HUES6 (cell line): ENCODE results near the gene MEX3D.
"Not testable (repeated sequence)": the region's sequence is repeated elsewhere in the genome, so short reads cannot be mapped to it uniquely, and the experiment has no call there.

Experiments
- H3K27ac ChIP-seq: 2 replicates; pipeline ENCODE4 v1.7.0; 2013; ENCODE audit warnings: low read depth, mild to moderate bottlenecking, low read length, inconsistent platforms
- H3K27me3 ChIP-seq: 2 replicates; pipeline ENCODE4 v1.6.1; 2013; ENCODE audit warnings: low read length; ENCODE audit not compliant: control insufficient read depth, insufficient read depth
- H3K36me3 ChIP-seq: 2 replicates; pipeline ENCODE4 v1.6.1; 2013; ENCODE audit warnings: low read length; ENCODE audit not compliant: control insufficient read depth, insufficient read depth
- H3K4me1 ChIP-seq: 2 replicates; pipeline ENCODE4 v1.6.1; 2013; ENCODE audit warnings: low read length; ENCODE audit not compliant: control insufficient read depth, insufficient read depth
- H3K4me3 ChIP-seq: 2 replicates; pipeline ENCODE4 v1.5.1; 2013; ENCODE audit warnings: low read depth, low read length
- H3K9ac ChIP-seq: one replicate; pipeline ENCODE4 v1.6.1; 2013; ENCODE audit warnings: mild to moderate bottlenecking, low read length
- H3K9me3 ChIP-seq: 2 replicates; pipeline ENCODE4 v1.6.1; 2013; ENCODE audit warnings: low read depth, low read length; ENCODE audit not compliant: control insufficient read depth, insufficient read depth

The MEX3D gene

DNA sequence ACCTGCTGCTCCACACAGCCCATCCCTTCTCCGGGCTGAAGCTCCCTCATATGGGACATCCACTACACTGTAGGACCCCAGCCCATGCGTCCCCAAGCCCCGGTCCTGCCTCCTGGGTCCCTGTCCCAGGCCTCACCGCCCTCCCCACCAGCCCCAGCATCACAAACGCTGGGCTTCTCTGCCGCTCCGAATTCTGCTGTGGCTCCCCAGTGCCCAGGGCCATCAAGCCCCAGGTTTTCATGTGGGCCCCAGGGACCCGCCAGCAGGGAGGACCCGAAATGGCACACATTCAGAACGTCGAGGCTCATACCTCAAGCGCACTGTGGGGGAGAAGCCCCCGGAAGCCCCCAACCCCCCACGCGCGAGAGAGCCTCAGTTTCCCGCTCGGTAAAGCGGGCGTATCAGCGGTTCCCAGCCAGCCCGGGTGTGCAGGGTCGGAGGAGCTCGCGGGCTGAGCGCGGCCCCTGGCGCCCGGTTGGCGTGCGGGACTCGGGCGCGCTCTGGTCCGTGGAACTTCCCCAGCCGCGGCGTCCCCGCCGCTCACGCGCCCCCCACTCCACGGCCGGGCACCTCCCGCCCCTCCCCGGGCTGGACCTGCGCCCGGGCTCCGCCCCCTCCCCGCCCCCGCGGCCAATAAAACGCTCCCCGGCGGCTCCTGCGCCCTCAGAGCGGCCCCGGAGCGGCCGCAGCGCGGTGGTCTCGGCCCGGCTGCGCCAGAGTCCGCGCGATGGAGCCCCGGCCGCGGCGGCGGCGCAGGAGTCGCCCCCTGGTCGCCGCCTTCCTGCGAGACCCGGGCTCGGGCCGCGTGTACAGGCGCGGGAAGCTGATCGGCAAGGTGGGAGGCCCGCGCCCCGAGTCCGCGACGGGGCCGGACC is 44.5 kb downstream of the MEX3D start, which contains the start of gene PLK5:
Gene PLK5, plus strand, starts transcription at position 666 of the 875 bp plus-strand sequence. CDS start 2,920 bp downstream, outside the sequence.
- H3K4me3 ChIP-seq, result peak within 1 kb of the TSS; percentile 48
- H3K36me3 ChIP-seq, result no peaks in the 10 kb centered on the region
- no peak within 1 kb of the TSS for H3K27ac ChIP-seq
- no peaks in the 10 kb centered on the region for H3K9me3 ChIP-seq
- no peak within 1 kb of the TSS for H3K9ac ChIP-seq
- H3K27me3 ChIP-seq, result peaks cover 77% of the 10 kb centered on the region
- peaks cover 4% of the 10 kb centered on the region; the same call in 1 of the 2 replicates for H3K4me1 ChIP-seq

DNA sequence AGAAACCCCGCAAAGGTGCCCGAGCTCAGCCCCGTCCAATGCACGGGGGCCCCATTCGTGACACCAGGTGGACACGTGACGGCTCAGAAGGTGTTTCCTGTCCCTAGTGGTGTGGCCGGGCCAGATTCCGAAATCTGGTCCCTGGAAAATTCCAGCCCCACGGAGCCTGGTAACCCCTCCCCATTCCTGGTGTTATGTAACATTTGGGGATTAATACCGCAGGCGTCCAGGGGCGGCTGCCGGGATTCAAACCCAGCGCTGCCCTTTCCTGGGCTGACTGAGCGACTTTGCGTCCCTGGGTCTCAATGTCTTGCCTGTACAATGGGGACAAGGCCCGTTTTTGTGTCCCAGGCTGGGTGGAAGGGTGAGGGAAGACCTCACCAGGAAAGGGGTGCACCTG is 45.3 kb downstream of the MEX3D start:
- Histone ChIP-seq H3K36me3 (no peaks in the 10 kb centered on the region), H3K9me3 (no peaks in the 10 kb centered on the region), H3K4me1 (peaks cover 4% of the 10 kb centered on the region; the same call in 1 of the 2 replicates), H3K9ac (no peak overlapping the region), H3K27me3 (peaks cover 80% of the 10 kb centered on the region), H3K27ac (no peak overlapping the region), H3K4me3 (no peak overlapping the region)

DNA sequence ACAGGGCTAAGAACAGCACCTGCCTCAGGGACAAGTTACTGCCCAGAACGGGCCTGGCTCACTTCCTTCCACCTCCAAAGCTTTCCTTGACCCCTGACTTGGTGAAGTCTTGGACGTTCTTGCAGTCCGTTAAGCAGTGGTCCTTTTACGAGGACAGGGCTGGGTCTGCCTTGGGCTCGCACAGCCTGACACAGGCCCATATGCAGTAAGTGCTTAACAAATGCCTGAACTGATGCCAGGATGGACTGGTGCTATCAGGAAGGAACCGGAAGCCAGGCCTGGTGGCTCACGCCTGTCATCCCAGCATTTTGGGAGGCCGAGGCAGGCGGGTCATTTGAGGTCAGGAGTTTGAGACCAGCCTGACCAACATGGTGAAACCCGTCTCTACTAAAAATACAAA is 46.1 kb downstream of the MEX3D start:
- Histone ChIP-seq H3K27ac (no peak overlapping the region), H3K4me3 (no peak overlapping the region), H3K27me3 (peaks cover 72% of the 10 kb centered on the region), H3K36me3 (no peaks in the 10 kb centered on the region), H3K4me1 (peaks cover 4% of the 10 kb centered on the region; the same call in 1 of the 2 replicates), H3K9me3 (no peaks in the 10 kb centered on the region), H3K9ac (no peak overlapping the region)

DNA sequence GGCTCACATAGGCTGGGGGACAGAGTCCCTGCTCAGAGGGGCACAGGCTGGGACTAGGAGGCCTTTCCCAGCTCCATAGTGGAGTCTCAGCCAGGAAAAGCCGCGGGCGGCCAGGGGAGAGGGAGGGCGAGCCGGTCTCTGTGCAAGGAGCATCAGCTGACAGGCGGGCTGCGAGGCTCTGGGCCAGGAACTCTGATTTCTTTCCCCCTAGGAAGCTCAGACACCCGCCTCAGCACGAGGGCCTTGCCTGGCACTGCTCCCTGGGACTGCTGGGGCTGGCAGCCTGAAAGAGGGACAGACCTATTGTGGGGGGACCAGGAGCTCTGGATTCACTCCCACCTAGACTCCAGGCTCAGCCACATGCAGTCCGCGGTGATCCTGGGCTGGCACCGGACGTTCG is 46.5 kb downstream of the MEX3D start:
- Histone ChIP-seq H3K4me1 (peaks cover 4% of the 10 kb centered on the region; the same call in 1 of the 2 replicates), H3K9ac (no peak overlapping the region), H3K9me3 (no peaks in the 10 kb centered on the region), H3K36me3 (no peaks in the 10 kb centered on the region), H3K27me3 (peaks cover 70% of the 10 kb centered on the region), H3K4me3 (no peak overlapping the region), H3K27ac (no peak overlapping the region)

DNA sequence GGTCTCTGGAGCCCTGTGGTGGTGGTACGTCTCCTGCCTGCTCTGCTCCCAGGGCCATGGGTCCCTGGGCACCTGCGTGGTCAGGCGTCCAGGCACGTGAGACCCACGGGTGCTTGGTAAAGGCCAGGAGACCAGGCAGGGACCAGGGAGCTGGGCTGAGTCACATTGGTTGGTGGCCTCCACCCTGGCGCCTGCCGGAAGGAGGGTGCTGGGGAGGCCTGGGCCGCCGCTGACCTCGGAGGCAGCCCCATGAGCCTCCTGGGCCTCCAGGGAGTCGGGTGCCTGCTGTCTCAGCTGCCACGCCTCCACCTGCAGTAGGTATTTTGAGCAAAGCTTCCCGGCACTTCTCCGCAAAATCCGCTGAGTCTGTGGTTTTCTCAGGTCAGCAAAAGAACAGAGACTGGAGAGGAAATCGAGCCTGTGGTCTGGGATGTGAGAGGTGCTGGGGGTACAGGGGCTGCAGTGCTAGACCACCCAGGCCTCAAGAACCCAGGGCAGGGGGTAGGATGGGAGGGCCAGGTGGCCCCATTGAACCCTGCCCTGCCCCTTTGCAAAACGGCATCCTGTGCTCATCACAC is 47.8 kb downstream of the MEX3D start:
- no peak overlapping the region for H3K9ac ChIP-seq
- no peaks in the 10 kb centered on the region for H3K36me3 ChIP-seq
- peaks cover 4% of the 10 kb centered on the region; the same call in 1 of the 2 replicates for H3K4me1 ChIP-seq
- H3K27ac ChIP-seq, result no peak overlapping the region
- peaks cover 67% of the 10 kb centered on the region for H3K27me3 ChIP-seq
- no peak overlapping the region for H3K4me3 ChIP-seq
- H3K9me3 ChIP-seq, result no peaks in the 10 kb centered on the region

DNA sequence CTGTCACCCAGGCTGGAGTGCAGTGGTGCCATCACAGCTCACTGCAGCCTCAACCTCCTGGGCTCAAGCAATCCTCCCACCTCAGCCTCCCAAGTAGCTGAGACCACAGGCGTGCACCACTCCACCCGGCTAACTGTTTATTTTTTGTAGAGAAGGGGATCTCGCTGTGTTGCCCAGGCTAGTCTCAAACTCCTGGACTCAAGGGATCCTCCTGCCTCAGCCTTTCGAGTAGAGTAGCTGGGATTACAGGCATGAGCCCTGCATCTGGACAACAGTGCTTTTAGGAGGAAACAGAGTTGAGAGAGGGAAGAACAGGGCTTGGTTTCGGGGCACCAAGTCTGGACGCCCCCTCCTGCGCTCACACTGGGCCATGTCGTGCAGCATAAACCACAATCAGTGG is 48.3 kb downstream of the MEX3D start:
- not testable (repeated sequence) for H3K27ac ChIP-seq, H3K36me3 ChIP-seq, H3K9me3 ChIP-seq, H3K9ac ChIP-seq, H3K4me1 ChIP-seq, H3K4me3 ChIP-seq
- H3K27me3 ChIP-seq, result peaks cover 67% of the 10 kb centered on the region

DNA sequence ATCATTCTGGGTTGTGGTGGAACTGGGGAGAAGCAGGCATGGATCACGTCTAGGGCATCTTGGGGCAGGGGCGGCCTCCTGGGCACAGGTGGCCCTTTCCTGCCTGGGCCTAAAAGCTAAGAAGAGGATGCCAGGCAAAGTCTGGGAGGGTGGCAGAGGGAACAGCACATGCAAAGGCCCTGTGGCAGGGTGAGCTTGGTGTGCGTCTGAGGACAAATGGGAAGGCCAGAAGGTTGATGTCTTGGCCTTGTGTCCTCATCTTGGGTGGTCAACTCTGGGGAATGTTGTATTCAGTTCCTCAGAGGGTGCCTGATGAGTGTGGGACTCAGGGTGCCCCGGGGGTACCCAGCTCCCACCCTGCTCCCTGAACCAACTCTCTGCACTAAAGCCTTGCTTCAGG is 49.7 kb downstream of the MEX3D start:
- Histone ChIP-seq H3K36me3 (no peaks in the 10 kb centered on the region), H3K9me3 (no peaks in the 10 kb centered on the region), H3K27me3 (peaks cover 61% of the 10 kb centered on the region), H3K9ac (no peak overlapping the region), H3K27ac (no peak overlapping the region), H3K4me1 (no peaks in the 10 kb centered on the region), H3K4me3 (no peak overlapping the region)

DNA sequence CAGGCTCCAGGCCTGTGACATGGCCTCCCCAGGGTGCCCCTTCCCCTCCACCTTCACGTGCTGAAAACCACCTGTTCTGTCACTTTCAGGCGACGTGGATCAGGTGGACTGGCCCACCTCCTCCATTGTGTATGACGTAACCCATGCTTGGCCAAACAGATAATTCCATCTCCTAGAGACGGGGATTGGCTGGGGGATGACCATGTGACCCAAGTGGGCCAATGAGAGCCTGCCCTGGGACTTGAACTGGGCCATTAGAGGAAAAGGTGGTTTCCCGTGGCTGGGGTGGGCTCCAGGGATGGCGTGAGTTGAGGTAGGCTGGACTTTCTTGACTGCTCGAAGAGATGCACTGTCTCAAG is 51.8 kb downstream of the MEX3D start:
- peaks cover 55% of the 10 kb centered on the region for H3K27me3 ChIP-seq

DNA sequence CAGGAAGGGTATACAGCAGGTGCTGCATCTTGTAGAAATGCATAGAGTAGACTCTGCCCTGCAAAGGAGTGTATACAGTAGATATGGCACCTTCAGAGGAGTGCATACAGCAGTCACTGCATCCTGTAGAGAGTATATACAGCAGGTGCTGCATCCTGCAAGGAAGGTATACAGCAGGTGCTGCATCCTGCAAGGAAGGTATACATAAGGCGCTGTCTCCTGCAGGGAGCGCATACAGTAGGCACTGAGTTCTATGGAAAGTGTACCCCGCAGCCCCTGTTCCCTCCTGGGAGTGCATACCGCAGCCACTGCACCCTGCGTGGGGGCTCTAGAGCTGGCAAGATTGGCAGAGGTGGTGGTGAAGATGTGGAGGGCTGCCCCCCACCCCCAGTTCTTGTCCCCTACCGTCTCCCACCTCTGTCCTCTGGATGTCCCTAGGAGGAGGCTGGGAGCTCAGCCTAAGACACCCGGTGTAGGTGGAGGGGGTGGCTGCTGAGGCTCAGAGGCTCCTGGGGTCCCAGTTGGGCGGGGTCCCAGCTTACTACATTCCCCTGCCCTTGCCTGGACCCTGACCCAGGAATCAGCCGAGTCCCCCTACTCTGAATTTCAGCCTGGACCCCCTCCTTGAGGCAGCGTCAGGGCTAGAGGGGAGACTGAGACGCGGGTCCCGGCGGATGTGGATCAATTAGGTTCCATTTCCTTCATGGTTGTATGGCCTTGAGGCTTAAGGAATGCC is 53.0 kb downstream of the MEX3D start:
- no peak overlapping the region for H3K4me3 ChIP-seq
- H3K27me3 ChIP-seq, result peaks cover 58% of the 10 kb centered on the region
- H3K4me1 ChIP-seq, result peaks cover 3% of the 10 kb centered on the region; the same call in 1 of the 2 replicates
- no peak overlapping the region for H3K27ac ChIP-seq
- H3K36me3 ChIP-seq, result no peaks in the 10 kb centered on the region
- H3K9ac ChIP-seq, result no peak overlapping the region
- no peaks in the 10 kb centered on the region for H3K9me3 ChIP-seq

More for the DNA sequence above, 51.8 kb downstream of the MEX3D start:
- Histone ChIP-seq H3K4me3 (no peak overlapping the region), H3K4me1 (no peaks in the 10 kb centered on the region), H3K27ac (no peak overlapping the region), H3K9me3 (no peaks in the 10 kb centered on the region), H3K9ac (no peak overlapping the region), H3K36me3 (no peaks in the 10 kb centered on the region)

DNA sequence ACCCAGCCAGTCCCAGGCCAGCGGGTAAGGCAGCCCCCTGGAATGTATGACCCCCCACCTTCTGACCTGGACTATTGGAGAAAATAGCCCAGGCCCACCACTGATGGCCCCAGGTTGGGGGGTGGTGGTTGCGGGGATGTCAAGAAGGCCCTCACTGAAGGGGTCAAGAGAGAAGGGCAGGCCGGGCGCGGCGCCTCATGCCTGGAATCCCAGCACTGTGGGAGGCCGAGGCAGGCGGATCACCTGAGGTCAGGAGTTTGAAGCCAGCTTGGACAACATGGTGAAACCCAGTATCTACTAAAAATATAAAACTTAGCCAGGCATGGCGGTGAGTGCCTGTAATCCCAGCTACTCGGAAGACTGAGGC is 53.8 kb downstream of the MEX3D start:
- Histone ChIP-seq H3K9ac (no peak overlapping the region), H3K27ac (no peak overlapping the region), H3K27me3 (peaks cover 62% of the 10 kb centered on the region), H3K36me3 (no peaks in the 10 kb centered on the region), H3K4me3 (no peak overlapping the region), H3K4me1 (peaks cover 3% of the 10 kb centered on the region; the same call in 1 of the 2 replicates), H3K9me3 (no peaks in the 10 kb centered on the region)
